VCaP (cell line): ENCODE measurements around the gene ARHGAP1.

Experiments used
- H3K27ac ChIP-seq: fragments of 450-650 bp; 2 replicates; pipeline ENCODE4 v1.5.1; 2017
- CTCF ChIP-seq: fragments of 450-650 bp; conservative IDR thresholded peaks from 2 replicates; pipeline ENCODE4 v1.5.1; 2017; ENCODE audit warnings: mild to moderate bottlenecking, moderate library complexity

The ARHGAP1 gene

GRCh38 chr11:46662366-46662765 lies 38.1 kb downstream of the ARHGAP1 start:
- no peak overlapping the region for H3K27ac ChIP-seq
- TF ChIP-seq CTCF, result no peak

GRCh38 chr11:46661836-46662235 lies 38.6 kb downstream of the ARHGAP1 start:
- no peak overlapping the region for H3K27ac ChIP-seq

GRCh38 chr11:46659908-46660307 lies 40.5 kb downstream of the ARHGAP1 start:
- no peak for TF ChIP-seq CTCF
- no peak overlapping the region for H3K27ac ChIP-seq

More at GRCh38 chr11:46661836-46662235, 38.6 kb downstream of the ARHGAP1 start:
- no peak for TF ChIP-seq CTCF

- no peak for TF ChIP-seq CTCF
- H3K27ac ChIP-seq, result no peak overlapping the region
Observed at GRCh38 chr11:46658259-46658658, 42.2 kb downstream of the ARHGAP1 start.

GRCh38 chr11:46657186-46657585 lies 43.2 kb downstream of the ARHGAP1 start:
- TF ChIP-seq CTCF, result no peak
- no peak overlapping the region for H3K27ac ChIP-seq

- TF ChIP-seq CTCF, result no peak
- no peak overlapping the region for H3K27ac ChIP-seq
Observed at GRCh38 chr11:46655631-46656030, 44.8 kb downstream of the ARHGAP1 start.

- no peak for TF ChIP-seq CTCF
- H3K27ac ChIP-seq, result peak overlapping the region; percentile 61
Observed at GRCh38 chr11:46649180-46649738, 51.2 kb downstream of the ARHGAP1 start.

GRCh38 chr11:46643986-46644385 lies 56.4 kb downstream of the ARHGAP1 start:
- no peak overlapping the region for H3K27ac ChIP-seq
- TF ChIP-seq CTCF, result no peak
